Measurements from ENCODE around the gene KCNQ1.

Gene KCNQ1

DNA sequence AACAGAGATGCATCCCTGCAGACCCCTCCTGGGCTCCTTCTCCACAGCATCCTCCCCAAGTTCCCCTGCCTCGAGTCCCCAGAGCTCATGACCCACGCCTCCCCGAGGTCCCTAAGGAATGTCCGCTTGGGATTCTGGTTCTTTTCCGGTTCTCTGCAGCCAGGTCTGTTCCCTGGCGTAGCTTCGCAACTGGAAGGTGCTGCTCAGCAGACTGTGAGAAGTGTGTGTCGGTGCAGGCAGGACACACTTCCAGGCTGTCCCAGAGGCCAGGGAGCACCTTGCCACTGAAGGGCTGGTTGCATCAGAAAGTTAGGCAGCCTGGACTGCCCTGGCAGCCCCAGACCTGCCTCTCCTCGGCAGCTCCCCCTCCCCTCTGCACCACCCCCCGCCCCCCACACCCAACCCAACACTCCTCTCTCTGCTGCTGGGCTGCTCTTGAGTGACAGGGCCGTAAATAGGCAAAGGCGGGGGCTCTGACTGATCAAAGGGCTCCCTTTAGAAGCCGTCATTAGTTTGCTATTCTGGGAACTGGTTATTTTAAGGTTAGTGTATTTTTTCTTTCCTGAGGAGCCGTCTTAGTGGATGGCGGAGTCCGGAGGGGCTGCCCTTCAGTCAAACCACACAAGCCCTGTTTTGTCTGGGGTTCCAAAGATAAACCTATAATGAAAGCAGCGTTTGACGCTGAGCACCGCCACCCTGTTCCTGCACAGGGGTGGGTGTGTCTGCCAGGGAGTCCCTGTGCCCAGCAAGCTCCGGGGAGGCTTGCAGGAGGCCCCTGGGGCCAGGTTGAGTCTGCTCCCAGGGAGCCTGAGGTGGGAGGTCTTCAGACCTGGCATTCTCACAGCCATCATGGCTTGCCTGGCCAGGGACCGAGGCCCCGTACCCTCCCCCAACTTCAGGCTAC, 343.6 kb downstream of the KCNQ1 start:
- Mint-ChIP-seq H3K27ac (no peak overlapping the region), H3K4me1 (peaks cover 5% of the 10 kb centered on the region), H3K9me3 (no peaks in the 10 kb centered on the region), H3K36me3 (peaks cover 5% of the 10 kb centered on the region), H3K4me3 (no peak overlapping the region)
- ATAC-seq (no peak), DNase-seq (ENCODE audit: low spot score in 2 of 2) (no peak)

DNA sequence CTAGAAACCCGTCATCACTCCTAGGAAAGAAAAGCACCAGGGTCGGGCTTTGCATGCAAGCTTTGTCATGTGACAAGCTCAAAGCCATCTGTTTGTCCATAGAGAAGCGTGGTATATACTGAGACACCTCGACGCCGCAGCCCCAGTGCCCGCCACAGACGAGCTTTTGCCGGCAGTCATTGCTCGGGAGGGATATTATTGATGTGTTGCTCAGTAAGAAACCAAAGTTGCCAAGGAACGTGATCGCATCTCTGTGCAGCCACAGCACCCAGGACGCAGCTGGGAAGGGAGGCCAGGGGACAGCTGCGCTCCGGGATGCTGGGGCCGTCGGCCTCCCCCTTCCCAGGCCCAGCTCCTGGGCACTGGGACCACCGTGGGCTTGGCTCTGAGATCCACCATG, 344.5 kb downstream of the KCNQ1 start:
- Mint-ChIP-seq H3K4me1 (peaks cover 5% of the 10 kb centered on the region), H3K9me3 (no peaks in the 10 kb centered on the region), H3K36me3 (peaks cover 5% of the 10 kb centered on the region), H3K4me3 (no peak overlapping the region), H3K27ac (no peak overlapping the region)
- no peak for ATAC-seq
- no peak for DNase-seq (ENCODE audit: low spot score in 2 of 2)

DNA sequence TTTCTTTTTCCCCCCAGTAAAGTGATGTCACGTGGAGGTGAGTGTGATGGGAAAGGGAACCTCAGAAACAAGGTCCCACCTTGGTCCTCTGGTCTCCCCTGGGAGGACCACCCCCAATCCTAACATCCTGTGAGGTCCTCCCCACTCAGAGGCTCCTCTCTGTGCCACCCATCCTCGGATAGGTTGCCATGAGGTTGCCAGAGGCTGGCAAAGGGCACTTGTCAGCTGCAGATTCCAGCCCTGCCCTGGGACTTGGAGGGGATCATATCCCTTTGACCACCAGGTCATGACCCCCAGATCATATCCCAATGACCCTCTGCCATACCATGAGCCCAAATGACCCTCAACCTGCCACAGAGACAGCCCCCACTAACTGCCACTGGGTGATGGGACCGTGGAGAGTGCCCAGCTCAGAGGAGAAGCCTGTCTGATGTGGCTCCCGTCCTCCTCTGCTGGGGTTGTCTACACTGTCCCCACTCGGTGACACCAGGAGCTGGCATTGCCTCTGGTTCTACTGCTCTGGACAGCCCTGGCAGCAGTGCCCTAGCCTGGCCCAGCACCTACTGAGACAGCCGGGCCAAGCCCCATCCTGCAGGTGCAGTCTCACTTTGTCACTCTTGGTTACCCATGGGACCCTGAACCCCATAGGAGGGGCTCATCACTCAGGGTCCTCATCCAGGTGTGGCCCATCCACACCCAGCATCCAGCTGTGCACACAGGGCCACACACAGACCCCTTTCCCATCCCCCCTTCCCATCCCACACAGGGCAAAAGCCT, 345.2 kb downstream of the KCNQ1 start:
- no peak for ATAC-seq
- peaks cover 5% of the 10 kb centered on the region for H3K36me3 Mint-ChIP-seq
- peak overlapping the region; percentile 10 for H3K27ac Mint-ChIP-seq
- H3K4me1 Mint-ChIP-seq = peaks cover 5% of the 10 kb centered on the region
- no peaks in the 10 kb centered on the region for H3K9me3 Mint-ChIP-seq
- DNase-seq (ENCODE audit: low spot score in 2 of 2) = no peak
- H3K4me3 Mint-ChIP-seq = no peak overlapping the region

- no peaks in the 10 kb centered on the region for H3K9me3 Mint-ChIP-seq
- H3K27ac Mint-ChIP-seq = peak overlapping the region; percentile 10
- no peak overlapping the region for H3K4me3 Mint-ChIP-seq
- DNase-seq (ENCODE audit: low spot score in 2 of 2) (no peak), ATAC-seq (no peak)
- H3K4me1 Mint-ChIP-seq = peaks cover 5% of the 10 kb centered on the region
- peaks cover 5% of the 10 kb centered on the region for H3K36me3 Mint-ChIP-seq
These were observed 345.7 kb downstream of the KCNQ1 start for GRCh38 chr11:2790568-2790921.

- Mint-ChIP-seq H3K9me3 (no peaks in the 10 kb centered on the region), H3K4me1 (peaks cover 5% of the 10 kb centered on the region), H3K27ac (no peak overlapping the region), H3K4me3 (no peak overlapping the region), H3K36me3 (peaks cover 5% of the 10 kb centered on the region)
- ATAC-seq = no peak
- no peak for DNase-seq (ENCODE audit: low spot score in 2 of 2)
These were observed 346.3 kb downstream of the KCNQ1 start for GRCh38 chr11:2791139-2791520.

DNA sequence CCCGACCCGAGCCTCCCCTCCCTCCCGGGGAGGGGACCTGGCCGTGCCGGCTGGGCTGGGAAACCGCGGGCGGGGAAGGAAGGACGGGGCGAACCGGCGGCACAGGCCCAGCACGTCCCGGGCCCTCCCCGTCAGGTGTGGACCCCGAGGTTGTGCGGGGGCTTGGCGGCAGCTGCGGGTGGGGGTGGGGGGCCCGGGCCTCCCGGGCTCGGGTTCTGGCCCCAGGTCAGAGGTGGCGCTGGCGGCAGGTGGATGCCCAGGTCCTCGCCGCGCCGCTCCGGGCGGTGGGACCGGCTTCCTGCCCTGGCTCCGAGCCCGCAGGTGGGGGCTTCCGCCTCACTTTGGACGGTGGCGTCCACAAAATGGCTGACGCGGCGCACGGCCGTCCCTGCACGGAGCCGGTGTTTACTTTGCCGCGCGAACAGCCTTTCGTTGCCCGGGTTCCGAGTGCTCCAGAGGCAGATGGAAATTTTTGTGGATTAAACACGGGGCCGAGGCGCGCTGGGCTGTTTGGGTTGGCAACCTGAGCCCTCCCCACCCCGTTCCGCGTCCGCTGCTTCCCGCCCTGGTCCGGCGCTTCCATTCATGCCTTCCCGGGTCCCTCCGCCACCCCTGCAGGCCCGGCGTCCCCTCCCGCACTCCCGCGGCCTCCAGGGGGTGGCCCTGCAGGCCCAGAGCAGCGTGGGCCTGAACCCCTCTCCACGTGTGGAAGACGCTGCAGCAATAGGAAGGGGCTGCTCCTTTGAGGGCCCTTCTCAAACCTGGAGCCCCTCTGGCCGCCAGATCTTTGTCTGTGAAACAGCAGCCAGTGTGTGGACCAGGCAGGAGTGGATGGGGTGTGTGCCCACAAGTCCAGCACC, 346.9 kb downstream of the KCNQ1 start:
- Mint-ChIP-seq H3K27ac (peak overlapping the region; percentile 72), H3K9me3 (no peaks in the 10 kb centered on the region), H3K4me3 (peak overlapping the region; percentile 65), H3K4me1 (peaks cover 5% of the 10 kb centered on the region), H3K36me3 (peaks cover 5% of the 10 kb centered on the region)
- DNase-seq (ENCODE audit: low spot score in 2 of 2) (no peak), ATAC-seq (peak; percentile 37)

DNA sequence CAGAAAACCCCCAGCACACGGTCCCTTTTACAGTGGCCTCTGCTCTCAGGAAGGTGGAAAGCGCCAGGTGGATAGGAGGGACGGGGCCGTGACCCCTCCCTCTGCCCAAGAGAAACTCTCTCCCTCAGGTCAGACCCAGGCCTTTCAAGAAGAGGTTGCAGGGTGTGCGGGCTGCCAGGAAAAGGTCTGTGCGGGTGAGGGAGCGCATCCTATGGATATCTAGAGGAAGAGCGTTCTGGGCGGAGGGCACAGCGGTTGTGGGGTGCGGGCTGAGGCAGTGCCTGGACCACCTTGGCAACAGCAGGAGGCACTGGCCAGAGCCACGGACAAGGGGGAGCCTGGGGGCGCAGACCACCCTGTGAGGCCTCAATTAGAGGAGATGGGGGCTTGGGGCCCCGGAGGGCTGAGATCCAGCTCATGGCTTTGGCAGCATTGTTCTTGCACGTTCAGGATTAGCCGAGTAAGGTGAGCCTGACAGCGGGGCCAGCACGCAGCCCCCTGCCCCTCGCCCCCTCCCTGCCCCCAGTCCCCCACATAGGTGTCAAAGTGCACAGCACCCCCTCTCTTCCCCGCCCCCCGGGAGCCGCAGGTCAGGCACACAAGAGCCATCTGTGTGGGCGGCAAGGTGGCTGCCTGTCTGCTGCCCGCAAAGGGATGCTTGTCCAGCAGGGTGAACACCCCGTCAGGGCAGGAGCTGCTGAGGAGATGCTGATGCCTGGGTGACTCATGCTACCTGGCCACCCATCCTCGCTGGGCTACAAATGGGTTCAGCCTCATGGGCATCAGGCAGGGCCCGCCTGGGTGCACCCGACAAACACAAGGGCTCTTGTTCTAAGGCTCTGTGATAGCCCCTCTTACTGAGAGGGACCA, 347.8 kb downstream of the KCNQ1 start:
- no peak for ATAC-seq
- no peak for DNase-seq (ENCODE audit: low spot score in 2 of 2)

DNA sequence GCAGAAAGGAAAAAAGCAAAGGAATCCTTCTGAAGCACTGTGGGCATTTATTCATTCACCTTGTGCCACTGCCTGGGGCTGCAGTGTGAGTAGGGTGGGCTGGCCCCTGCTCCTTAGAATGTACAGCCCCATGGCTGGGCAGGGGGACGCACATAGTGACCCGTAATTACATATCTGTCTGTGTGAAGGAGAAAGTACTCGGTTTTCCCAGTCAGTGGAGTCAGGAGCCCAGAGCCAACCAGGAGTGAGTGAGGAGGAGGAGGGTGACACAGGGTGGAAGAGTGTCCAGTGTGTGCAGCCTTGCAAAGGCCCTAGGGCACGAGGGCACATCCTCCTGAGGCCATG, 348.9 kb downstream of the KCNQ1 start:
- no peak for ATAC-seq
- Mint-ChIP-seq H3K27ac (no peak overlapping the region), H3K4me1 (peaks cover 5% of the 10 kb centered on the region), H3K36me3 (peaks cover 5% of the 10 kb centered on the region), H3K4me3 (no peak overlapping the region), H3K9me3 (no peaks in the 10 kb centered on the region)
- DNase-seq (ENCODE audit: low spot score in 2 of 2) = no peak

More for the DNA sequence above, 347.8 kb downstream of the KCNQ1 start:
- peak overlapping the region; percentile 65 for H3K4me3 Mint-ChIP-seq
- peaks cover 5% of the 10 kb centered on the region for H3K4me1 Mint-ChIP-seq
- peaks cover 5% of the 10 kb centered on the region for H3K36me3 Mint-ChIP-seq
- peak overlapping the region; percentile 72 for H3K27ac Mint-ChIP-seq
- H3K9me3 Mint-ChIP-seq = no peaks in the 10 kb centered on the region

DNA sequence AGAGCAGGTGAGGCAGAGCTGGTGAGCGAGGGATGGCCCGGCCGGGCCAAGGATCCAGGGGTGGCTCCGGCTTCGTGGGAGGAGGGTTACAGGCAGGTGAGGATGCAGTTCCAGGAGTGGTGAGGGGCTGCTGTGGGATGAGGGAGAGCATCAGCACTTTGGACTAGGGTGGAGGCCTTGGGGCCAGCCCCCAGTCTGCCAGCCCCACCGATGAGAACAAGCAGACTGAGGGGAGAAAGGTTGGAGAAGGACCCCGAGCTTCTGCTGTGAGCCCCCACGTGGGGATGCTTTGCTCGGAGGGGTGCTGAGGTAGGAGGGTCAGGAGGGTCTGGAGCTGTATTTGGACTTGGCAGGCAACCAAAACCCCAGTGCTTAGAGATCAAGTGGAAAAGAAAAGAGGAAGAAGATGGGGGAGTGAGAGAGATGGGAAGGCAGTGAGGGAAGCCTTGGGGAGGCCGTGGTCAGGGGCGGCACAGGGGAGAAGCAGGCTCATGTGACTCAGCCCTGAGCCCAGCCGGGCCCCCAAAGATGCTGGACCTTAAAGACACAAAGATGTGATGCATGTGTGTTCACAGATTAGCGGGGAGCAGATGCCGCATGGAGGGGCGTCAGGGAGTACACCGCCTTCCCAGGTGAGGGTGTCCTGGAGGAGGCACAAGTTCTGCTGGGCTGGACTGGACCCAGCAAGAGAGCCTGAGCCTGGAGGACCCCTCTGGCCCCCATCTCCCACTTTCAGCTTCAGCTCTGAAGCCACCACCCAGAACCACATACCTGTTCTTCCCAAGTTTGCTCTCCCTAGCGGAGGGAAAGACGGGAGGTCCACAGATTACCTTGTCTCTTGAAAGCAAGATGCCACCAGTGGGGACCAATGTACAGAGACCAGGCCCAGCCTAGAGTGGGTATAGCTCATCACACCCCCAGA, 349.5 kb downstream of the KCNQ1 start:
- no peaks in the 10 kb centered on the region for H3K9me3 Mint-ChIP-seq
- ATAC-seq (no peak), DNase-seq (ENCODE audit: low spot score in 2 of 2) (no peak)
- no peak overlapping the region for H3K27ac Mint-ChIP-seq
- no peak overlapping the region for H3K4me3 Mint-ChIP-seq
- peaks cover 5% of the 10 kb centered on the region for H3K4me1 Mint-ChIP-seq
- H3K36me3 Mint-ChIP-seq = peaks cover 5% of the 10 kb centered on the region

- DNase-seq (ENCODE audit: low spot score in 2 of 2) (no peak), ATAC-seq (no peak)
- Mint-ChIP-seq H3K9me3 (no peaks in the 10 kb centered on the region), H3K4me3 (no peak overlapping the region), H3K36me3 (peaks cover 5% of the 10 kb centered on the region), H3K27ac (no peak overlapping the region), H3K4me1 (peaks cover 5% of the 10 kb centered on the region)
These were observed 350.1 kb downstream of the KCNQ1 start for GRCh38 chr11:2794968-2795322.

- H3K9me3 Mint-ChIP-seq = no peaks in the 10 kb centered on the region
- no peak for DNase-seq (ENCODE audit: low spot score in 2 of 2)
- ATAC-seq = no peak
- no peak overlapping the region for H3K4me3 Mint-ChIP-seq
- H3K27ac Mint-ChIP-seq = no peak overlapping the region
- H3K36me3 Mint-ChIP-seq = peaks cover 5% of the 10 kb centered on the region
- peaks cover 5% of the 10 kb centered on the region for H3K4me1 Mint-ChIP-seq
These were observed 350.7 kb downstream of the KCNQ1 start for GRCh38 chr11:2795491-2795991.

DNA sequence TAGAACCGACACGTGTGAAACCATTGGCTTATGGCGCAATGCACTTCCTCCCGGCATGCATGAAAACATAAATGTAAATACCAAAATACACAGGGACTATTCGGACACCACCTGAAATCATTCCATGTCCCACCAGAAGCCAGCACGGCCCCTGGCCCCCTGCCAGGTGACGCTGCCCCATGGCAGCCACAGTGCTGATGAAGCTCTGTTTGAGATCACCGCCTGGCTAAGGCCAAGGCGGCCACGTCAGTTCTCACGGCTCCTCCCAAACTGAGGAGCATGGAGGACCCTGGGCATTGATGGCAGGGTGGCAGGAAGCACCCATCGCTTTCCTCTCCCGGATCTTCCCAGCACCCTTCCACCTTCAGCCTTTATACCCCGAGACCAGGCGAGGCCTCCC, 351.3 kb downstream of the KCNQ1 start:
- ATAC-seq (no peak), DNase-seq (ENCODE audit: low spot score in 2 of 2) (no peak)
- H3K4me3 Mint-ChIP-seq = no peak overlapping the region
- H3K36me3 Mint-ChIP-seq = peaks cover 5% of the 10 kb centered on the region
- H3K27ac Mint-ChIP-seq = no peak overlapping the region
- H3K4me1 Mint-ChIP-seq = peaks cover 5% of the 10 kb centered on the region
- no peaks in the 10 kb centered on the region for H3K9me3 Mint-ChIP-seq

GRCh38 chr11:2796508-2797113, 351.8 kb downstream of the KCNQ1 start:
- no peak overlapping the region for H3K27ac Mint-ChIP-seq
- ATAC-seq = no peak
- no peak for DNase-seq (ENCODE audit: low spot score in 2 of 2)
- H3K9me3 Mint-ChIP-seq = no peaks in the 10 kb centered on the region
- peaks cover 5% of the 10 kb centered on the region for H3K4me1 Mint-ChIP-seq
- H3K4me3 Mint-ChIP-seq = no peak overlapping the region
- H3K36me3 Mint-ChIP-seq = peaks cover 5% of the 10 kb centered on the region
